ENCODE results near the gene STAG3. TPM values are rescaled to one million over a fixed set of nuclear protein-coding genes. Genes with fewer than 3 reads are reported as not detected.
"Not testable (repeated sequence)": the region's sequence is repeated elsewhere in the genome, so short reads cannot be mapped to it uniquely, and the experiment has no call there.

STAG3 gene
- total RNA-seq, 1 experiment from 2014 or later = 5.2 TPM

- Mint-ChIP-seq H3K4me1 (no peaks in the 10 kb centered on the region), H3K4me3 (no peak overlapping the region), H3K36me3 (no peaks in the 10 kb centered on the region), H3K27me3 (ENCODE audit: low read depth) (peaks cover 23% of the 10 kb centered on the region), H3K9me3 (no peaks in the 10 kb centered on the region), H3K27ac (no peak overlapping the region)
- ChIA-PET POLR2A (no interaction called here), CTCF (no interaction called here)
- no peak for TF ChIP-seq E2F4 (CRISPR knock-in tag; IDR thresholded peaks at IDR 0.05; ENCODE audit: borderline replicate concordance, low read depth)
- no peak for TF ChIP-seq FOXP4 (CRISPR knock-in tag; IDR thresholded peaks at IDR 0.05)
- no peak for TF ChIP-seq KAT7 (CRISPR knock-in tag; IDR thresholded peaks at IDR 0.05; ENCODE audit: borderline replicate concordance)
- no peak for TF ChIP-seq CBFB (CRISPR knock-in tag; IDR thresholded peaks at IDR 0.05; ENCODE audit: low read depth)
- no peak for TF ChIP-seq AFF4 (CRISPR knock-in tag; IDR thresholded peaks at IDR 0.05; ENCODE audit: borderline replicate concordance)
- TF ChIP-seq ESRRA (CRISPR knock-in tag; IDR thresholded peaks at IDR 0.05; ENCODE audit: borderline replicate concordance) = no peak
- no peak for TF ChIP-seq EMX1 (CRISPR knock-in tag; IDR thresholded peaks at IDR 0.05)
- no peak for TF ChIP-seq NFYB (CRISPR knock-in tag; conservative IDR thresholded peaks at IDR 0.05; ENCODE audit: low read depth)
- no peak for TF ChIP-seq MLX (CRISPR knock-in tag; IDR thresholded peaks at IDR 0.05)
- no peak for TF ChIP-seq ZMAT4 (CRISPR knock-in tag; IDR thresholded peaks at IDR 0.05)
- DNase-seq (ENCODE audit: low spot score) = no peak
- ATAC-seq = no peak
These were observed 14.1 kb downstream of the STAG3 start for GRCh38 chr7:100191775-100192174.

- ATAC-seq; H3K4me3 Mint-ChIP-seq; H3K9me3 Mint-ChIP-seq; H3K27ac Mint-ChIP-seq; H3K36me3 Mint-ChIP-seq; H3K4me1 Mint-ChIP-seq; DNase-seq (ENCODE audit: low spot score); CTCF ChIA-PET; POLR2A ChIA-PET: not testable (repeated sequence)
- TF ChIP-seq ZNF121 (CRISPR knock-in tag; IDR thresholded peaks at IDR 0.05) = 0 out of 2 replicates have a peak, but pooled peaks have one; percentile 1
- H3K27me3 Mint-ChIP-seq (ENCODE audit: low read depth) = peaks cover 24% of the 10 kb centered on the region
These were observed 14.7 kb downstream of the STAG3 start for GRCh38 chr7:100192281-100192862.

- ATAC-seq = no peak
- Mint-ChIP-seq H3K36me3 (no peaks in the 10 kb centered on the region), H3K27ac (no peak overlapping the region), H3K4me1 (no peaks in the 10 kb centered on the region), H3K9me3 (no peaks in the 10 kb centered on the region), H3K4me3 (no peak overlapping the region), H3K27me3 (ENCODE audit: low read depth) (peaks cover 28% of the 10 kb centered on the region)
- ChIA-PET CTCF (interaction anchor here (1.2 kb wide), 1 partner anchor 925 kb away, joined by 5 read pairs; no protein-coding TSS in a partner anchor), POLR2A (interaction anchor here (0.6 kb wide), 1 partner anchor 17 kb away, joined by 3 read pairs; no protein-coding TSS in a partner anchor)
- no peak for DNase-seq (ENCODE audit: low spot score)
- TF ChIP-seq SMAD4 (CRISPR knock-in tag; IDR thresholded peaks at IDR 0.05) = no peak
- no peak for TF ChIP-seq ESRRA (CRISPR knock-in tag; IDR thresholded peaks at IDR 0.05; ENCODE audit: borderline replicate concordance)
- TF ChIP-seq TCF7 (CRISPR knock-in tag; IDR thresholded peaks at IDR 0.05; ENCODE audit: low read depth) = no peak
- no peak for TF ChIP-seq FOXK1 (CRISPR knock-in tag; IDR thresholded peaks at IDR 0.05)
- no peak for TF ChIP-seq ZNF281 (CRISPR knock-in tag; IDR thresholded peaks at IDR 0.05)
- TF ChIP-seq ZNF425 (CRISPR knock-in tag; conservative IDR thresholded peaks at IDR 0.05) = no peak
These were observed 15.3 kb downstream of the STAG3 start for GRCh38 chr7:100192969-100193368.
